B cell (primary cell): ENCODE data around the gene ZNF3. TPM values are rescaled to one million over a fixed set of nuclear protein-coding genes. Genes with fewer than 3 reads are reported as not detected.

ENCODE experiments used
- ATAC-seq: fragments of 200-7000 bp; cut with Tn5 transposase; one replicate; pipeline ENCODE4 v1.10.0; 2021; ENCODE audit warnings: low read depth, mild to moderate bottlenecking, moderate number of reproducible peaks, moderate library complexity
- CTCF ChIA-PET: fragments of 350-600 bp; sonication (Branson Sonifier 250); formaldehyde crosslinking; loops from one replicate; lab custom pipeline; 2021; ENCODE audit warnings: antibody characterized with exemption, inconsistent platforms; lab: Charles Lee
- POLR2A ChIA-PET: fragments of 350-600 bp; sonication (Branson Sonifier 250); formaldehyde crosslinking; loops from one replicate; lab custom pipeline; 2021; ENCODE audit warnings: antibody characterized with exemption; lab: Charles Lee
- DNase-seq: peaks from one replicate; pipeline ENCODE4 v3.0.0; 2013
- H2AFZ ChIP-seq: 2 replicates; pipeline ENCODE4 v1.6.1; 2012; ENCODE audit warnings: mild to moderate bottlenecking, low read depth, low read length; ENCODE audit not compliant: insufficient read depth, poor library complexity, severe bottlenecking
- H3K27ac ChIP-seq, 2 donors: 1 replicate in 1 of 2; 2 replicates in 1 of 2; pipeline ENCODE4 v1.5.1; 2012 to 2013; ENCODE audit warnings: low read length in 2 of 2, mild to moderate bottlenecking in 2 of 2, moderate library complexity in 1 of 2
- H3K27me3 ChIP-seq, 4 experiments: fragments of 200-600 bp in 1 of 4; sonication (generic) in 1 of 4; replicated peaks in 1 of 4; 1 replicate in 2 of 4; 2 replicates in 2 of 4; pipeline versions ENCODE4 v1.6.1 to v1.7.0; 2013 to 2016; ENCODE audit warnings: low read length in 3 of 4, mild to moderate bottlenecking in 2 of 4, mixed read lengths in 1 of 4, moderate library complexity in 1 of 4; ENCODE audit not compliant: insufficient read depth in 4 of 4, control insufficient read depth in 3 of 4; ENCODE audit errors: control extremely low read depth in 1 of 4
- H3K36me3 ChIP-seq, 2 experiments: replicated peaks in 1 of 2; 1 replicate in 1 of 2; 2 replicates in 1 of 2; pipeline versions ENCODE4 v1.6.1 to v1.7.1; 2013; ENCODE audit warnings: low read length in 1 of 2; ENCODE audit not compliant: insufficient read depth in 2 of 2, control insufficient read depth in 1 of 2; ENCODE audit errors: control extremely low read depth in 1 of 2, extremely low read depth in 1 of 2
- H3K4me1 ChIP-seq, 2 donors: fragments of 200-600 bp in 1 of 2; sonication (generic) in 1 of 2; 1 replicate in 1 of 2; 2 replicates in 1 of 2; pipeline versions ENCODE4 v1.5.1 to v1.6.1; 2013 to 2017; ENCODE audit warnings: low read length in 2 of 2; ENCODE audit not compliant: control insufficient read depth in 2 of 2, insufficient read depth in 2 of 2
- H3K4me2 ChIP-seq: replicated peaks from 2 replicates; pipeline ENCODE3; 2012; ENCODE audit warnings: mild to moderate bottlenecking, low read depth, low read length; ENCODE audit not compliant: poor library complexity, severe bottlenecking
- H3K4me3 ChIP-seq, 5 experiments: fragments of 200-600 bp in 1 of 5; sonication (generic) in 1 of 5; 1 replicate in 3 of 5; 2 replicates in 2 of 5; pipeline versions ENCODE4 v1.5.1 to v1.7.0; 2011 to 2016; ENCODE audit warnings: low read length in 4 of 5, mild to moderate bottlenecking in 4 of 5, low read depth in 2 of 5, control low read depth in 1 of 5, moderate library complexity in 1 of 5; ENCODE audit not compliant: insufficient read depth in 1 of 5; ENCODE audit errors: control extremely low read depth in 1 of 5, extremely low read depth in 1 of 5
- H3K79me2 ChIP-seq: fragments of 200-600 bp; sonication (generic); one replicate; pipeline ENCODE4 v1.6.0; 2016; ENCODE audit warnings: low read length; ENCODE audit not compliant: control insufficient read depth, insufficient read depth
- H3K9ac ChIP-seq: fragments of 200-600 bp; sonication (generic); 2 replicates; pipeline ENCODE4 v1.6.1; 2017; ENCODE audit warnings: mild to moderate bottlenecking, low read length, moderate library complexity
- H3K9me3 ChIP-seq, 3 donors: one replicate each; pipeline versions ENCODE4 v1.6.1 to v1.7.1; 2013; ENCODE audit warnings: low read length in 2 of 3; ENCODE audit not compliant: control insufficient read depth in 2 of 3, insufficient read depth in 1 of 3; ENCODE audit errors: control extremely low read depth in 1 of 3
- H4K20me1 ChIP-seq: 2 replicates; pipeline ENCODE4 v1.6.0; 2012; ENCODE audit warnings: mild to moderate bottlenecking, low read length; ENCODE audit not compliant: insufficient read depth, control insufficient read depth, poor library complexity, severe bottlenecking
- H3K27ac Mint-ChIP-seq: one replicate; pipeline ENCODE4 v1.8.0; 2021; ENCODE audit warnings: mixed read lengths
- H3K27me3 Mint-ChIP-seq: one replicate; pipeline ENCODE4 v1.8.0; 2021; ENCODE audit warnings: mixed read lengths
- H3K4me1 Mint-ChIP-seq: one replicate; pipeline ENCODE4 v1.8.0; 2021; ENCODE audit warnings: mixed read lengths
- H3K4me3 Mint-ChIP-seq: one replicate; pipeline ENCODE4 v1.8.0; 2021; ENCODE audit warnings: mixed read lengths
- H3K9me3 Mint-ChIP-seq: one replicate; pipeline ENCODE4 v1.8.0; 2022; ENCODE audit warnings: mixed read lengths; ENCODE audit not compliant: insufficient read depth
- EZH2 ChIP-seq: IDR thresholded peaks from 2 replicates; pipeline ENCODE4 v1.6.1; 2012; ENCODE audit warnings: borderline replicate concordance, low read depth, mild to moderate bottlenecking, moderate library complexity, low read length; ENCODE audit not compliant: insufficient read depth, poor library complexity, severe bottlenecking
- WGBS: methylation state at CpG from one replicate; pipeline ENCODE4 v1.1.5; 2013; ENCODE audit warnings: missing lambda C conversion rate; ENCODE audit not compliant: insufficient coverage; 5-methylcytosine and 5-hydroxymethylcytosine counted together
- intact Hi-C: fragments of 100-400 bp; cut with micrococcal nuclease; formaldehyde crosslinking; loops from one replicate; pipeline ENCODE4 v1.10.0; 2022
- polyA plus RNA-seq: library from polyadenylated mRNA; depleted of rRNA; stranded (reverse); fragments of >200 nt; gene quantifications from 2 replicates; pipeline ENCODE4 v1.2.3, GENCODE V29; 2012
- total RNA-seq, 2 donors: library from RNA; stranded (reverse); fragments of 120-200 nt in 1 of 2; gene quantifications; 1 replicate in 1 of 2; 2 replicates in 1 of 2; pipeline versions ENCODE4 v1.2.3 to v1.2.4, GENCODE V29; 2013 to 2022
- TF ChIP-seq, protein P1 (sequence below): fragments of 200-600 bp; IDR thresholded peaks from one replicate; pipeline ENCODE4 v1.8.0; 2022; ENCODE audit warnings: antibody characterized with exemption, mild to moderate bottlenecking

ZNF3 gene
- total and polyA plus RNA-seq, 2 donors (not counting 1 experiment from before 2014, with no cell fraction given) = 19.2 to 44.8 TPM

DNA sequence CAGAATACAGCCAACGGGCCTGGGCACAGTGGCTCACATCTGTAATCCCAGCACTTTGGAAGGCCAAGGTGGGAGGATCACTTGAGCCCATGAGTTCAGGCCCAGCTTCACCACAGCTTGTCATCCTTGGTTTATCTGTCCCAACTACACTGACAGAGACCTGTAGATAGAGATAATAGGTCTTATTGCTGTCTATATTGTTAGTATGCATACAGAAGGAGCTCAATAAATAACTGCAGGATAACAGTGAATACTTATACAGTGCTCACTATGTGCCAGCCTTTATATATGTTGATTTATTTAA lies 39.2 kb upstream of the ZNF3 start:
- DNase-seq (no peak), ATAC-seq (no peak)
- H3K9me3 ChIP-seq = no peaks in the 10 kb centered on the region
- no peaks in the 10 kb centered on the region for H3K36me3 ChIP-seq
- H4K20me1 ChIP-seq = no peaks in the 10 kb centered on the region
- peaks cover 22 to 34% of the 10 kb centered on the region in 2 donors for H3K4me1 ChIP-seq
- WGBS = 63% methylated on average over 1 of the region's 1 CpG
- peaks cover 32% of the 10 kb centered on the region for H3K79me2 ChIP-seq
- Mint-ChIP-seq H3K27me3 (no peaks in the 10 kb centered on the region), H3K4me3 (peak overlapping the region; percentile 98), H3K27ac (peak overlapping the region; percentile 95), H3K4me1 (peaks cover 42% of the 10 kb centered on the region), H3K9me3 (no peaks in the 10 kb centered on the region)
- peak overlapping the region; percentile 97 for H3K4me2 ChIP-seq
- ChIA-PET POLR2A (interaction anchor here (0.6 to 2.9 kb wide), 4 partner anchors 9 to 114 kb away, joined by 3 to 14 read pairs (median 3); partner anchors contain the start of genes AP4M1 and MCM7), CTCF (interaction anchor here (0.6 to 2.2 kb wide), 4 partner anchors 10 to 110 kb away, joined by 3 to 8 read pairs (median 3); no protein-coding TSS in a partner anchor)
- H3K4me3 ChIP-seq = no peak overlapping the region
- H3K27ac ChIP-seq = no peak overlapping the region
- intact Hi-C loops = no loop called here
- H3K9ac ChIP-seq = peak overlapping the region; percentile 93
- H3K27me3 ChIP-seq = no peaks in the 10 kb centered on the region
- TF ChIP-seq, protein P1, sequence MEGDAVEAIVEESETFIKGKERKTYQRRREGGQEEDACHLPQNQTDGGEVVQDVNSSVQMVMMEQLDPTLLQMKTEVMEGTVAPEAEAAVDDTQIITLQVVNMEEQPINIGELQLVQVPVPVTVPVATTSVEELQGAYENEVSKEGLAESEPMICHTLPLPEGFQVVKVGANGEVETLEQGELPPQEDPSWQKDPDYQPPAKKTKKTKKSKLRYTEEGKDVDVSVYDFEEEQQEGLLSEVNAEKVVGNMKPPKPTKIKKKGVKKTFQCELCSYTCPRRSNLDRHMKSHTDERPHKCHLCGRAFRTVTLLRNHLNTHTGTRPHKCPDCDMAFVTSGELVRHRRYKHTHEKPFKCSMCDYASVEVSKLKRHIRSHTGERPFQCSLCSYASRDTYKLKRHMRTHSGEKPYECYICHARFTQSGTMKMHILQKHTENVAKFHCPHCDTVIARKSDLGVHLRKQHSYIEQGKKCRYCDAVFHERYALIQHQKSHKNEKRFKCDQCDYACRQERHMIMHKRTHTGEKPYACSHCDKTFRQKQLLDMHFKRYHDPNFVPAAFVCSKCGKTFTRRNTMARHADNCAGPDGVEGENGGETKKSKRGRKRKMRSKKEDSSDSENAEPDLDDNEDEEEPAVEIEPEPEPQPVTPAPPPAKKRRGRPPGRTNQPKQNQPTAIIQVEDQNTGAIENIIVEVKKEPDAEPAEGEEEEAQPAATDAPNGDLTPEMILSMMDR = no peak
- no peak for TF ChIP-seq EZH2
- H2AFZ ChIP-seq = no peak overlapping the region

DNA sequence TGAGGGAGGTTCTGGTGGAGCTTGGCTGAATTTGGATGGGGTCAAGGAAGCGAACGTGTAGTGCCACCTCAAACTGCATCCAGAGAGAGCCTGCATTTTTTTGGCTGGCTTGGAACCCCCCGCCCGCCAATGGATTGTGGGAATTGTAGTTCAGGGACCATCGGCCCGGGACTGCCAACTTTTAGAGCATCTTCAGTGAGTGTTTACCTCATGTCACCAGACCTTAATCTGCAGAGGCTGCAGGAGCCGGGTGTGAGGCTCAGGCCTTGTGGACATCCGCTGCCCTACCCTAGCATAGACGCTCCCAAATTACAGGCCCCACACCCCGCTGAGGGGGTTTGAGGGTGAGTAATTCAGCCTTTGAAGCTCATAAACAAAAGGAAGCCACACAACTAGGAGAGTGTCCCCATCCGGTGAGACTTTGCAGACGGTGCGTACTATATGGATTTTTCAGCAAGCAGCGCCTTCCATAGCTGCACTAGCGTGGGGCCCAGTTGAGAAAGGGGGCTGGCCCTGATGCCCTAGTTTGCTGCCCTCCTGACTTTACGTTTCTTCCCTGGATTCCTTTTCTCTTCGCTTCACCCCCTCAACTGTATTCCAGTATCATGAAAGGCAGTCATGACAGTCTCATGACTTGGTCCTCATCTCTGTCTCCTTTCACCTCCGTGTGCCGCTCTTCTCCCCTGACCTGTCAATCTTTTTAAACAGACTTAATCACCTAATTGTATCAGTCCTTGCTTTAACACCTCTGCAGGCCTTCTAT lies 38.6 kb upstream of the ZNF3 start:
- H3K27ac Mint-ChIP-seq = peak overlapping the region; percentile 95
- Histone ChIP-seq H3K4me1 (peaks cover 17 to 28% of the 10 kb centered on the region in 2 donors), H3K79me2 (peaks cover 27% of the 10 kb centered on the region), H3K4me3 (peak overlapping the region; percentile 67 to 94 (median 92)), H3K9ac (peak overlapping the region; percentile 93), H3K9me3 (no peaks in the 10 kb centered on the region), H3K27me3 (no peaks in the 10 kb centered on the region), H3K27ac (peak overlapping the region; percentile 93 to 97), H3K36me3 (no peaks in the 10 kb centered on the region), H3K4me2 (peak overlapping the region; percentile 97), H2AFZ (peak overlapping the region; percentile 96), H4K20me1 (no peaks in the 10 kb centered on the region)
- CTCF ChIA-PET = interaction anchor here (1.0 to 2.2 kb wide), 3 partner anchors 11 to 18 kb away, joined by 3 to 8 read pairs (median 6); partner anchors contain the start of genes AP4M1 and MCM7
- DNase-seq = no peak
- intact Hi-C loops = loop anchor here (1.0 kb wide), 3 partner anchors 7 to 38 kb away; partner anchors contain the start of genes AP4M1 and MCM7
- POLR2A ChIA-PET = interaction anchor here (0.7 to 2.9 kb wide), 4 partner anchors 9 to 38 kb away, joined by 3 to 14 read pairs (median 3); partner anchors contain the start of genes AP4M1 and MCM7
- no peaks in the 10 kb centered on the region for H3K27me3 Mint-ChIP-seq
- H3K4me3 Mint-ChIP-seq = peak overlapping the region; percentile 98
- H3K9me3 Mint-ChIP-seq = no peaks in the 10 kb centered on the region
- peak; percentile 29 for ATAC-seq
- H3K4me1 Mint-ChIP-seq = peaks cover 38% of the 10 kb centered on the region
- WGBS = 39% methylated on average over 13 of the region's 19 CpGs
- TF ChIP-seq, protein P1 = no peak
- TF ChIP-seq EZH2 = no peak
